Stimulated activated CD4-positive, alpha-beta T cell treated with anti-CD3 and anti-CD28 coated beads, Interleukin-1b, Interleukin-23, amount 100 ng/mL, for 24 hours (primary cell): ENCODE results near the gene C2CD4A.
A peak's percentile ranks its signal among the peaks of the same experiment; 100 is the strongest.
"Not testable (repeated sequence)": the region's sequence is repeated elsewhere in the genome, so short reads cannot be mapped to it uniquely, and the experiment has no call there.

ENCODE experiments used
- DNase-seq, 4 experiments: peaks; one replicate each; pipeline ENCODE4 v3.0.0-alpha.2; 2020; ENCODE audit warnings: low read depth in 4 of 4, low spot score in 1 of 4

C2CD4A gene

GRCh38 chr15:62066663-62067447 lies at the start of gene C2CD4A:
Gene C2CD4A (plus strand): TSS chr15:62066977. CDS start chr15:62067614, 637 bp downstream.
- peak in 2 of 4 experiments; percentile 29 to 32 for DNase-seq

DNA sequence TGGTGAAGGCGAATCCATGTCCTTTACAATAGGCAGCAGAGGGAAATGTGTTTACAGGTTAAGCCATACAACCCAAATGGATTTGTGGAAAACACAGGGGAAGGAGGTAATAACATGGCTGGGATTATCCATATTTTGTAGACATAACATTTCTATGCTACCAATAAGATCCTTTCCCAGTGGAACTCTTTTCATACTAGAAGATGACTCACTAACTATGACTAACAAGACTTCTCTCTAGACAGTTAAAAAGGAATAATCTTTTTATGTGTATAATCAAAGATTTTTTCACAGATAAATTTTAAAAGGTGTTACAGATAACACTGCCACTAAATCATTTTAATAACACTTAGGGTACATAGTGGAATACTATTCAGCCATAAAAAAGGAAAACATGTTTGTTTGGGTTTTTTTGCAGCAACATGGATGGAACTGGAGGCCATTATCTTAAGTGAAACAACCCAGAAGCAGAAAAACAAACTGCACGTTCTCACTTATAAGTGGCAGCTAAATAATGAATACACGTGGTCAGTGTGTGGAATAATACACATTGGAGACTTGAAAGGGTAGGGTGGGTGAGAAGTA lies 46.1 kb upstream of the C2CD4A start:
- DNase-seq, result no peak

DNA sequence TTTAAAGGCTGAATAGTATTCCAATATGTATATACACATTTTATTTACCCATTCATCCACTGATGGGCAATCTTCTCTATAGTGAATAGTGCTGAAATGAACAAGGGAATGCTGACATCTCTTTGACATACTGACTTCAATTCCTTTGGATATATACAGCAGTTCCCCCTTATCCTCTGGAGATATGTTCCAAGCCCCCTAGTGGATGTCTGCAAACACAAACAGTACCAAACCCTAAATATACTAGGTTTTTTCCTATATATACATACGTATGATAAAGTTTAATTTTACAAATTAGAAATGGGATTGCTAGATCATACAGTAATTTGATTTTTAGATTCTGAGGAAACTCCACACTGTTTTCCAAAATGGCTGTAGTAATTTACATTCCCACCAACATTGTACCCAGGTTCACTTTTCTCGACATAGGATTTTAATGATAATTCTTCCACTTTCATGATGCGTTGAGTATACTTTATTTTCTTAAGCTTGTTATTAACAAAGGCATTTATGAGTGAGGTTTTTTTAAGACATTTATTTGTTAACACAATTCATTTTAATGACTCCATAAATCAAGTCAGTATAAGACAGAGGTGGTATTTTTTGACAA lies 44.7 kb upstream of the C2CD4A start:
- no peak for DNase-seq

- no peak for DNase-seq
Measured at GRCh38 chr15:62026487-62027262, 40.1 kb upstream of the C2CD4A start.

DNA sequence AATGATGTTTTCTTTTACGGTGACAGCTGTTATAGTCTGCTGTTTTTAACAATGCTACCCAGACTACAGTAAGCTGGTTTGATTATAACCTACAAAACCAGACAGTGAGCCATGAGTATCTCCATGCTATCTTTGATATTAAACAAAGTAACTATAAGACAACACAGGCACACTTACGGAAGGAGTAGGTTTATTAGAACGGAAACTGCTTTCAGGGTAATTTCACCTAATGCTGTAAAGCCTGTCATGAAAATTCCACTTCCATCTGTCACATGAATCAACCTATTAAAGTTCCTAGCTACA lies 39.6 kb upstream of the C2CD4A start:
- no peak for DNase-seq

DNA sequence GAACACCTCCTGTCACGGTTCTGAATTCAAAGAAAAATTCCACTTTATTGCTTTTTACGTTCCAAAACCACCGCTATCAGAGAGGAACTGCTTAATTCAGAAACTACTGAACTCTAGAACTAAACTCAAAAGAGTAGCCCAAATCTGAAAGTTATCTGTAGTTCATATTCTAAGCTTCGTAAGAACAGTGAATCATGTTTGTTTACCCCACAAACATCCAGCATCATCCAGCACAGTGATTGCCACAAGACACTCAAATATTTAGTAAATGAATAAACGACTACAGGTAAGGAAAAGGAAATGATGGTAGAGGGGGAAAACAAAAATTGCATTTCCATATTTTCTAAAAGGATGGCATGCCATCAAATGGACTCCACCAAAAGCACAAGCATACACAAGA lies 38.9 kb upstream of the C2CD4A start:
- DNase-seq, result no peak

- DNase-seq, result no peak
Measured at GRCh38 chr15:62035256-62035924, 31.4 kb upstream of the C2CD4A start.

GRCh38 chr15:62046078-62046743 lies 20.6 kb upstream of the C2CD4A start:
- DNase-seq, result no peak

GRCh38 chr15:62047282-62047827 lies 19.4 kb upstream of the C2CD4A start:
- no peak for DNase-seq

DNA sequence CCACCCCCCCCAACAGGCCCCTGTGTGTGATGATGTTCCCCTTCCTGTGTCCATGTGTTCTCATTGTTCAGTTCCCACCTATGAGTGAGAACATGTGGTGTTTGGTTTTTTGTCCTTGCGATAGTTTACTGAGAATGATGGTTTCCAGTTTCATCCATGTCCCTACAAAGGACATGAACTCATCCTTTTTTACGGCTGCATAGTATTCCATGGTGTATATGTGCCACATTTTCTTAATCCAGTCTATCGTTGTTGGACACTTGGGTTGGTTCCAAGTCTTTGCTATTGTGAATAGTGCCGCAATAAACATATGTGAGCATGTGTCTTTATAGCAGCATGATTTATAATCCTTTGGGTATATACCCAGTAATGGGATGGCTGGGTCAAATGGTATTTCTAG lies 18.5 kb upstream of the C2CD4A start:
- not testable (repeated sequence) for DNase-seq

DNA sequence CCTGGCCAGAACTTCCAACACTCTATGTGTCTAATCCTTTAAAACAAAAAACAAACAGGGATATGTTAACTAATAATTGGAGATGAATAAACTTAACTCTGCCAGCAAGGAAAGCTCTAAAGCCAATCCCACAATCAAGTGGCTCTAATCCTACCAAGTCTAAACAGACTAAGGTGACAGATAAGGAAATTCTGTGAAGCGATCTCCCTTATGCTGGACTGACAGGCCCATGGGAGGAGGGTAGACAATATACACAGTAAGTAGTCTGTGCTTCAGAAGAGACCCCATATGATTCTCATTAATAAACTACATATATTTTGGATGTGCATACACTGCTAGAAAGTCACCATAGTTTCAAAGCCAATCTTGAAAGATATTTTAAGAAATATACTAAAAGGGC lies 16.7 kb upstream of the C2CD4A start:
- DNase-seq, result no peak

DNA sequence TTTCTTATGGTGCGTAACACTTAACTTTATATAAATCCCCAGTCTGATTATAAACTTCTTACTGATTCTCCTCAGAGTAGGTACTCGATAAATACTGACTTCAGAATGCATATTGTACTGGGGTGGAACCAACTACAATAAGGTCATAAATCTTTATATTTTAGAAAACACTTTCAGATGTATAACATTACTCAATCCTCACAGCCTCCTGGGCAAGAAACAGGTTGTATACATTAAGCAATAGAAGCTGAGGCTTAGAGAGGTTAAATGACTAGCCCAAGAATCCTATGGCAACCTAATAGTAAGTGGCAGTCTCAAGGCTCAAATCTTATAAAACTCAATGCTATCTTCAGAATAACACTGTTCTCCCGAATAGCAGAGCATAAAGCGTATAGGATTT lies 15.6 kb upstream of the C2CD4A start:
- no peak for DNase-seq

DNA sequence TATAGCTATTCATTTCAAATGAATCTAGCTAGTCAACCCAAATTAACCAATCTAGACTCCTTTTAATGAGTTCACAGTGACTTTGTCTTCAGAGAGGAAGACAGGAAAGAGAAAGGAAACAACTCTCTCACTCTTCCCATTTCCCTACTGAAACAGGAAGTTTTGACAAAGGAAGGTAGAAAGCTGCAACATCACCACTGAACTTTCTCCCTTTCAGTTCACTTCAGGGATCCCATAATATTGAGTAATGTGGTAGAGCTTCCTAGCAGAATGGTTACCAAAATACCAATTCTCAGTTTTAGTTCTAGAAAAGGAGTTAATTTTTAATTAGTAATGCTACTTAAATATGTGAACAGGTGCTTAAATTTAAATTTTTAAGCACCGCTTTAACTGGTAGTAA lies 14.1 kb upstream of the C2CD4A start:
- no peak for DNase-seq

GRCh38 chr15:62053439-62054085 lies 13.2 kb upstream of the C2CD4A start:
- no peak for DNase-seq

DNA sequence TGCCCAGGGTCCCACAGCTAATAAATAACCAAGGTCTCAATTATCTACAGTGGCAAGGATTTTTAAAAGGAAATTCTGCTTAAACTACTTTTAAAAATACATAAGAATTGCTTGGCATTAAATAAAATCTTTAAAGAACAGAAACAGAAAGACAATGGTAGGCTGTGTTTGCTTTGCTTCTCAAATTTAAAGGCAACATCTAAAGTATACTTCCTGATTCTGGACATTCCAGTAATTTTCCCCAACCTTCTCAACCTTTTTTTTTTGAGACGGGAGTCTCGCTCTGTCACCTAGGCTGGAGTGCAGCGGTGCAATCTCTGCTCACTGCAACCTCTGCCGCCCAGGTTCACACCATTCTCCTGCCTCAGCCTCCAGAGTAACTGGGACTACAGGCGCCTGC lies 11.8 kb upstream of the C2CD4A start:
- no peak for DNase-seq

DNA sequence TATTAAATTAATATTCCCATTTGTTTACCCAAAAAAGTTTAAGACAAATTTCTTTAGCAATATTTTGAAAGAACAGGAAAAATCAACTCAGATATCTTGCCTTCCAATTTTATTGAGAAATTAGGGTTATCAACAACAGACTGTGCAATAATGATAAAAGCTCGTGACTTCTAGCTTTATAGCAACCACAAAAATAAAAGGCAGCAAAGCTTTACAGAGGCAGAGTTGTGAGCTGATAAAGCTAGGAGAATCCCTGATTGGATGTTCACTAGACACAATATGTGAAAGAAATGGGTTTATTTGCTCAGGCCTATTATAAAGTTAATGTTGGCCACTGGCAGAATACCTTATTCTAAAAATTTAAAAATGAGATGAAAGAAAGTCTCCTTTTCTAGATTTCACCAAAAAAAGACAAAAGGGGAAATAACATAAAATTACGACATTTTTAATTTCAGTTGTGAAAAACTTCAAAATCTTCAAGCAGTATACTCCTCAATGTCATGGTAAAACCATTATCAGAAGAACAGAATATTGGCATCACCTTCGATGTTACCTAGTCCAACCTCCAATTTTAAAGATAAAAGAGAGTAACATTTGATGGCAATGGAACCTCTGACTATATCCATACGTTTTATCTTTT lies 9.3 kb upstream of the C2CD4A start:
- no peak for DNase-seq

DNA sequence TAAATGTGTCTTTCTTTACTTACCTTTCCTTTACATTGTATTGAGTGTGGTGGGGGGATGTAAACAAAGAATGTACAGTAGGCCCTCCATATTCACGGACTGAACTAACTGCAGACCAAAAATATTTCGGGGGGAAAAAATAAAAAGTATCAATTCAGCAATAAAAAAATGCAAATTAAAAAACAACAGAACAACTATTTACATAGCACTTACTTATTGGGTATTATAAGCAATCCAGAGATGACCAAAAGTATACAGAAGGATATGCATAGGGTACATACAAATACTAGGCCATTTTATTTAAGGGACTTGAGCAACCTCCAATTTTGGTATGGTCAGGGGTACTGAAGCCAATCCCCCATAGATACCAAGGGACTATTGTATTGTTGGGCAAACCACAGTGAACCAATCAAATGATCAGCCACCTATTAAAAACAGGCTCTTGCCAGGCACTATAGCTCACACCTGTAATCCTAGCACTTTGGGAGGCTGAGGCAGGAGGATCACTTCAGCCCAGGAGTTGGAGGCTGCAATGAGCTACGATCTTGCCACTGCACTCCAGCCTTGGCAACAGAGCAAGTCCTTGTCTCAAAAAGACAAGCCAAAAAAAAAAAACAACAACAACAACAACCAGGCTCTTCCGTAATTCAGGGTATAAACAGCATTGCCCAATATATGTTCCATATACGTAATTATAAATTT lies 8.3 kb upstream of the C2CD4A start:
- no peak for DNase-seq

- DNase-seq, result no peak
Measured at GRCh38 chr15:62059108-62059815, 7.5 kb upstream of the C2CD4A start.
